ENCODE measurements around the gene MECP2.
A peak's percentile ranks its signal among the peaks of the same experiment; 100 is the strongest.
"Not testable (repeated sequence)": the region's sequence is repeated elsewhere in the genome, so short reads cannot be mapped to it uniquely, and the experiment has no call there.

Gene MECP2

GRCh38 chrX:154097589-154098541 lies at the start of gene MECP2:
Gene MECP2 (minus strand): TSS chrX:154097717.
- DNase-seq, result peak; percentile 92

GRCh38 chrX:154144010-154144409 lies 46.5 kb upstream of the MECP2 start, which contains the start of gene OPN1LW:
Gene OPN1LW (plus strand): TSS chrX:154144243. CDS start chrX:154144284, 41 bp downstream.
- not testable (repeated sequence) for DNase-seq

- DNase-seq, result no peak
Measured at GRCh38 chrX:154142950-154143745, 45.6 kb upstream of the MECP2 start.

GRCh38 chrX:154142386-154142785 lies 44.9 kb upstream of the MECP2 start:
- DNase-seq, result no peak

GRCh38 chrX:154140742-154141141 lies 43.2 kb upstream of the MECP2 start:
- DNase-seq, result no peak

DNA sequence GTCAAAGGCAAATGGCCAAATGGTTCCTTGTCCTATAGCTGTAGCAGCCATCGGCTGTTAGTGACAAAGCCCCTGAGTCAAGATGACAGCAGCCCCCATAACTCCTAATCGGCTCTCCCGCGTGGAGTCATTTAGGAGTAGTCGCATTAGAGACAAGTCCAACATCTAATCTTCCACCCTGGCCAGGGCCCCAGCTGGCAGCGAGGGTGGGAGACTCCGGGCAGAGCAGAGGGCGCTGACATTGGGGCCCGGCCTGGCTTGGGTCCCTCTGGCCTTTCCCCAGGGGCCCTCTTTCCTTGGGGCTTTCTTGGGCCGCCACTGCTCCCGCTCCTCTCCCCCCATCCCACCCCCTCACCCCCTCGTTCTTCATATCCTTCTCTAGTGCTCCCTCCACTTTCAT lies 42.7 kb upstream of the MECP2 start:
- no peak for DNase-seq

DNA sequence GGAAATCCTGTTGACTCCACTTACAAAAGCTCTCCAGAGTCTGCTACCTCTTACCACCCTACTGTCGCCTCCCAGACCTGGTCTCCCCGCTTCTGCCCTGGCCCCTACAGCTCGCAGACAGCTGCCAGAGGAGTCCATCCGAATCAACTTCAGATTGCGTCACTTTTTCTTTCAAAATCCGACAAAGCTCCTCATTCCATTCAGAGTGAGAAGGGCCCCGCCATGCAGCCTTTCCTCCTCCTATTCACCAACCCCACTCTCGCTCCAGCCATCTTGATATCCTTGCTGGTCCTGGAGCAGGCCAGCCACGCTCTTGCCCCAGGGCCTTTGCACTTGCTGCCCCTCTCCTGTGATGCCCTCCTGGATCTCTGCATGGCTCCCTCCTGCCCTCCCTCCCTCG lies 41.3 kb upstream of the MECP2 start:
- no peak for DNase-seq

DNA sequence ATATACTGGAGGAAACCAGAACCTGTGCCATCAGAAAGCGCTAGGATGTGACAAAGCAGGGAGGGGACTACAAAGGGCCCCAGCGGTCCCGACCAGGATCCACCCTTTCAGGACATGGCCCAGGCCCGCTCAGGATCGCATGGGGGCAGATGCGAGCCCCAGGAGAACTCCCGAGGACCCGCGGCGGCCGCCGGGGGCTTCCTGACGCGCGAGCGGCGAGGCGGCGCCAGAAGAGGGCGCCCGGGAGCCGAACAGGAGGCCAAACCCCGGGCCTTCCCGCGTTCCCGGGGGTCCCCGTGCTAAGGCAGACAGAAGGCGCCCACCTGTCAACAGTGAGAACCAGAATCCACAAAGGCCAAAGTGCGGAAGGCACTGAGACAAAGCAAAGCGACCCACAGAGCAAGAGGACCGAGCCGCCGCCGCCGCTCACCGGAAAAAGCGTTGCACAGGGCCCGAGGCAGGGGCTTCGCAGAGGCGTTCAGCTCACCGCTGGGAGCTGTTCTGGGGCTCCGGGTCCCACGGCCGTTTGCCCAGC lies 39.2 kb upstream of the MECP2 start:
- peak; percentile 75 for DNase-seq

GRCh38 chrX:154135458-154136229 lies 38.1 kb upstream of the MECP2 start:
- DNase-seq, result peak; percentile 63

GRCh38 chrX:154132366-154132765 lies 34.8 kb upstream of the MECP2 start:
- no peak for DNase-seq

- no peak for DNase-seq
Measured at GRCh38 chrX:154131955-154132354, 34.4 kb upstream of the MECP2 start.

GRCh38 chrX:154126101-154126500 lies 28.6 kb upstream of the MECP2 start:
- DNase-seq, result no peak

- DNase-seq, result no peak
Measured at GRCh38 chrX:154125391-154126040, 28.0 kb upstream of the MECP2 start.

GRCh38 chrX:154123241-154124219 lies 26.0 kb upstream of the MECP2 start:
- DNase-seq, result peak; percentile 69

- no peak for DNase-seq
Measured at GRCh38 chrX:154121961-154122360, 24.4 kb upstream of the MECP2 start.

DNA sequence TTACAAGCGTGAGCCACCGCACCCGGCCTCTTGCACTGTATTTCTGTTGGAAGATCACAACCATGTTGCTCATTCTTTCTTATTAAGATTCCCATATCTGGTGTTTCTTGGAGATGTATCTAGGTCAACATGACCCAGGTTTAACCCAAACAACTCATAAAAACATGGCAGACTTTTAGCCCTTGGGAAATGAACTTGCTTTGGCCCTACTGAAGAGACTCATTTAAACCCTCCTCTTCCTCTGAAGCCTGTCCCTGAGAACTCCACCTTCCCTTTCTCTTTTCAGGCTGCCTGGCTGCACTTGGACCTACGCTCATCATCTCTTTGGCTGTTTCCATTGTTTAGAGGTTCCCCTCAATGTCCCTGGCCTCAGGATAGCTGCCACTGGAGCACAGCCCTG lies 23.7 kb upstream of the MECP2 start:
- no peak for DNase-seq

GRCh38 chrX:154120567-154120966 lies 23.1 kb upstream of the MECP2 start:
- no peak for DNase-seq

GRCh38 chrX:154117566-154117965 lies 20.0 kb upstream of the MECP2 start:
- no peak for DNase-seq

- DNase-seq, result no peak
Measured at GRCh38 chrX:154116426-154117211, 19.1 kb upstream of the MECP2 start.

GRCh38 chrX:154115750-154116149 lies 18.2 kb upstream of the MECP2 start:
- DNase-seq, result no peak

Data from CD4-positive, alpha-beta T cell treated with Interleukin-17A for 1 hour (primary cell).